GM11168 (cell line): ENCODE results near the gene SPINT1.
"Not testable (repeated sequence)": the region's sequence is repeated elsewhere in the genome, so short reads cannot be mapped to it uniquely, and the experiment has no call there.

Experiments used
- in situ Hi-C: fragments of 300-500 bp; cut with MboI; formaldehyde crosslinking; loops from one replicate; pipeline ENCODE4 v1.12.0; 2022; ENCODE audit warnings: low sequenced_read_pairs; ENCODE audit not compliant: unreplicated experiment

The SPINT1 gene

GRCh38 chr15:40857601-40858341 lies 13.9 kb downstream of the SPINT1 start:
- in situ Hi-C loops, result loop anchor here (5.0 kb wide), 1 partner anchor 35 kb away; the partner anchor contains the start of gene VPS18

GRCh38 chr15:40858706-40859105 lies 14.9 kb downstream of the SPINT1 start:
- in situ Hi-C loops, result loop anchor here (5.0 kb wide), 1 partner anchor 34 kb away; the partner anchor contains the start of gene VPS18

- in situ Hi-C loops, result loop anchor here (5.0 kb wide), 1 partner anchor 33 kb away; the partner anchor contains the start of gene VPS18
These were observed 15.5 kb downstream of the SPINT1 start for GRCh38 chr15:40859206-40859851.

GRCh38 chr15:40861147-40861546 lies 17.3 kb downstream of the SPINT1 start:
- in situ Hi-C loops, result not testable (repeated sequence)

- in situ Hi-C loops, result no loop called here
These were observed 19.9 kb downstream of the SPINT1 start for GRCh38 chr15:40863660-40864270.

- in situ Hi-C loops, result no loop called here
These were observed 23.4 kb downstream of the SPINT1 start for GRCh38 chr15:40867199-40867598.

- in situ Hi-C loops, result no loop called here
These were observed 25.8 kb downstream of the SPINT1 start for GRCh38 chr15:40869686-40870085.

- in situ Hi-C loops, result no loop called here
These were observed 26.9 kb downstream of the SPINT1 start for GRCh38 chr15:40870716-40871115.

- in situ Hi-C loops, result no loop called here
These were observed 28.1 kb downstream of the SPINT1 start for GRCh38 chr15:40871749-40872617.

- in situ Hi-C loops, result no loop called here
These were observed 29.2 kb downstream of the SPINT1 start for GRCh38 chr15:40872791-40873693.

- in situ Hi-C loops, result no loop called here
These were observed 30.1 kb downstream of the SPINT1 start, which contains the start of gene RHOV for GRCh38 chr15:40873694-40874561. Gene RHOV (minus strand): TSS chr15:40874234. CDS start chr15:40874139, 95 bp downstream.

GRCh38 chr15:40875991-40876730 lies 32.3 kb downstream of the SPINT1 start:
- in situ Hi-C loops, result no loop called here

- in situ Hi-C loops, result no loop called here
These were observed 33.8 kb downstream of the SPINT1 start for GRCh38 chr15:40877694-40878093.

- in situ Hi-C loops, result no loop called here
These were observed 34.9 kb downstream of the SPINT1 start for GRCh38 chr15:40878785-40879184.

- in situ Hi-C loops, result no loop called here
These were observed 35.8 kb downstream of the SPINT1 start for GRCh38 chr15:40879609-40880008.

GRCh38 chr15:40881351-40881750 lies 37.5 kb downstream of the SPINT1 start:
- in situ Hi-C loops, result no loop called here

- in situ Hi-C loops, result no loop called here
These were observed 42.7 kb downstream of the SPINT1 start for GRCh38 chr15:40886586-40886985.

- in situ Hi-C loops, result no loop called here
These were observed 45.3 kb downstream of the SPINT1 start for GRCh38 chr15:40889112-40889511.
